Activated CD4-positive, CD25-positive, alpha-beta regulatory T cell treated with anti-CD3 and anti-CD28 coated beads, Interleukin-2, amount 50 U/mL, for 16 hours (primary cell): ENCODE data around the gene EGFR.

Source experiments
- DNase-seq: peaks from one replicate; pipeline ENCODE4 v3.0.0-alpha.2; 2020; ENCODE audit warnings: low read depth, low spot score

EGFR gene

GRCh38 chr7:55101359-55101758 lies 82.5 kb downstream of the EGFR start:
- DNase-seq: no peak

GRCh38 chr7:55104123-55104522 lies 85.3 kb downstream of the EGFR start:
- no peak for DNase-seq

- no peak for DNase-seq
These were observed 86.1 kb downstream of the EGFR start for GRCh38 chr7:55104712-55105433.

GRCh38 chr7:55105952-55106351 lies 87.1 kb downstream of the EGFR start:
- no peak for DNase-seq

- no peak for DNase-seq
These were observed 89.1 kb downstream of the EGFR start for GRCh38 chr7:55107946-55108345.

GRCh38 chr7:55108401-55108800 lies 89.6 kb downstream of the EGFR start:
- DNase-seq: no peak

GRCh38 chr7:55108818-55109217 lies 90.0 kb downstream of the EGFR start:
- no peak for DNase-seq

- no peak for DNase-seq
These were observed 90.8 kb downstream of the EGFR start for GRCh38 chr7:55109404-55110167.

- no peak for DNase-seq
These were observed 91.6 kb downstream of the EGFR start for GRCh38 chr7:55110282-55110992.

- DNase-seq: no peak
These were observed 92.2 kb downstream of the EGFR start for GRCh38 chr7:55110993-55111361.

- DNase-seq: no peak
These were observed 93.2 kb downstream of the EGFR start for GRCh38 chr7:55112056-55112455.

- DNase-seq: no peak
These were observed 95.1 kb downstream of the EGFR start for GRCh38 chr7:55113760-55114540.

GRCh38 chr7:55117286-55117685 lies 98.5 kb downstream of the EGFR start:
- no peak for DNase-seq

- no peak for DNase-seq
These were observed 99.6 kb downstream of the EGFR start for GRCh38 chr7:55118426-55118825.

GRCh38 chr7:55119571-55119970 lies 100.8 kb downstream of the EGFR start:
- DNase-seq: no peak

- DNase-seq: no peak
These were observed 101.3 kb downstream of the EGFR start for GRCh38 chr7:55120074-55120473.

- DNase-seq: no peak
These were observed 101.8 kb downstream of the EGFR start for GRCh38 chr7:55120501-55121198.

GRCh38 chr7:55121249-55121648 lies 102.4 kb downstream of the EGFR start:
- DNase-seq: no peak

- no peak for DNase-seq
These were observed 103.4 kb downstream of the EGFR start for GRCh38 chr7:55122263-55122662.

GRCh38 chr7:55124989-55125875 lies 106.4 kb downstream of the EGFR start:
- DNase-seq: no peak
